B cell (primary cell): Measurements from ENCODE around the gene LRRC49. TPM values are rescaled to one million over a fixed set of nuclear protein-coding genes. Genes with fewer than 3 reads are reported as not detected.

Experiments
- ATAC-seq: fragments of 200-7000 bp; cut with Tn5 transposase; one replicate; pipeline ENCODE4 v1.10.0; 2021; ENCODE audit warnings: low read depth, mild to moderate bottlenecking, moderate number of reproducible peaks, moderate library complexity
- CTCF ChIA-PET: fragments of 350-600 bp; sonication (Branson Sonifier 250); formaldehyde crosslinking; loops from one replicate; lab custom pipeline; 2021; ENCODE audit warnings: antibody characterized with exemption, inconsistent platforms; lab: Charles Lee
- POLR2A ChIA-PET: fragments of 350-600 bp; sonication (Branson Sonifier 250); formaldehyde crosslinking; loops from one replicate; lab custom pipeline; 2021; ENCODE audit warnings: antibody characterized with exemption; lab: Charles Lee
- DNase-seq: peaks from one replicate; pipeline ENCODE4 v3.0.0; 2013
- H2AFZ ChIP-seq: 2 replicates; pipeline ENCODE4 v1.6.1; 2012; ENCODE audit warnings: mild to moderate bottlenecking, low read depth, low read length; ENCODE audit not compliant: insufficient read depth, poor library complexity, severe bottlenecking
- H3K27ac ChIP-seq, 2 donors: 1 replicate in 1 of 2; 2 replicates in 1 of 2; pipeline ENCODE4 v1.5.1; 2012 to 2013; ENCODE audit warnings: low read length in 2 of 2, mild to moderate bottlenecking in 2 of 2, moderate library complexity in 1 of 2
- H3K27me3 ChIP-seq, 4 experiments: fragments of 200-600 bp in 1 of 4; sonication (generic) in 1 of 4; replicated peaks in 1 of 4; 1 replicate in 2 of 4; 2 replicates in 2 of 4; pipeline versions ENCODE4 v1.6.1 to v1.7.0; 2013 to 2016; ENCODE audit warnings: low read length in 3 of 4, mild to moderate bottlenecking in 2 of 4, mixed read lengths in 1 of 4, moderate library complexity in 1 of 4; ENCODE audit not compliant: insufficient read depth in 4 of 4, control insufficient read depth in 3 of 4; ENCODE audit errors: control extremely low read depth in 1 of 4
- H3K36me3 ChIP-seq, 2 experiments: replicated peaks in 1 of 2; 1 replicate in 1 of 2; 2 replicates in 1 of 2; pipeline versions ENCODE4 v1.6.1 to v1.7.1; 2013; ENCODE audit warnings: low read length in 1 of 2; ENCODE audit not compliant: insufficient read depth in 2 of 2, control insufficient read depth in 1 of 2; ENCODE audit errors: control extremely low read depth in 1 of 2, extremely low read depth in 1 of 2
- H3K4me1 ChIP-seq, 2 donors: fragments of 200-600 bp in 1 of 2; sonication (generic) in 1 of 2; 1 replicate in 1 of 2; 2 replicates in 1 of 2; pipeline versions ENCODE4 v1.5.1 to v1.6.1; 2013 to 2017; ENCODE audit warnings: low read length in 2 of 2; ENCODE audit not compliant: control insufficient read depth in 2 of 2, insufficient read depth in 2 of 2
- H3K4me2 ChIP-seq: replicated peaks from 2 replicates; pipeline ENCODE3; 2012; ENCODE audit warnings: mild to moderate bottlenecking, low read depth, low read length; ENCODE audit not compliant: poor library complexity, severe bottlenecking
- H3K4me3 ChIP-seq, 5 experiments: fragments of 200-600 bp in 1 of 5; sonication (generic) in 1 of 5; 1 replicate in 3 of 5; 2 replicates in 2 of 5; pipeline versions ENCODE4 v1.5.1 to v1.7.0; 2011 to 2016; ENCODE audit warnings: low read length in 4 of 5, mild to moderate bottlenecking in 4 of 5, low read depth in 2 of 5, control low read depth in 1 of 5, moderate library complexity in 1 of 5; ENCODE audit not compliant: insufficient read depth in 1 of 5; ENCODE audit errors: control extremely low read depth in 1 of 5, extremely low read depth in 1 of 5
- H3K79me2 ChIP-seq: fragments of 200-600 bp; sonication (generic); one replicate; pipeline ENCODE4 v1.6.0; 2016; ENCODE audit warnings: low read length; ENCODE audit not compliant: control insufficient read depth, insufficient read depth
- H3K9ac ChIP-seq: fragments of 200-600 bp; sonication (generic); 2 replicates; pipeline ENCODE4 v1.6.1; 2017; ENCODE audit warnings: mild to moderate bottlenecking, low read length, moderate library complexity
- H3K9me3 ChIP-seq, 3 donors: one replicate each; pipeline versions ENCODE4 v1.6.1 to v1.7.1; 2013; ENCODE audit warnings: low read length in 2 of 3; ENCODE audit not compliant: control insufficient read depth in 2 of 3, insufficient read depth in 1 of 3; ENCODE audit errors: control extremely low read depth in 1 of 3
- H4K20me1 ChIP-seq: 2 replicates; pipeline ENCODE4 v1.6.0; 2012; ENCODE audit warnings: mild to moderate bottlenecking, low read length; ENCODE audit not compliant: insufficient read depth, control insufficient read depth, poor library complexity, severe bottlenecking
- H3K27ac Mint-ChIP-seq: one replicate; pipeline ENCODE4 v1.8.0; 2021; ENCODE audit warnings: mixed read lengths
- H3K27me3 Mint-ChIP-seq: one replicate; pipeline ENCODE4 v1.8.0; 2021; ENCODE audit warnings: mixed read lengths
- H3K4me1 Mint-ChIP-seq: one replicate; pipeline ENCODE4 v1.8.0; 2021; ENCODE audit warnings: mixed read lengths
- H3K4me3 Mint-ChIP-seq: one replicate; pipeline ENCODE4 v1.8.0; 2021; ENCODE audit warnings: mixed read lengths
- H3K9me3 Mint-ChIP-seq: one replicate; pipeline ENCODE4 v1.8.0; 2022; ENCODE audit warnings: mixed read lengths; ENCODE audit not compliant: insufficient read depth
- EZH2 ChIP-seq: IDR thresholded peaks from 2 replicates; pipeline ENCODE4 v1.6.1; 2012; ENCODE audit warnings: borderline replicate concordance, low read depth, mild to moderate bottlenecking, moderate library complexity, low read length; ENCODE audit not compliant: insufficient read depth, poor library complexity, severe bottlenecking
- WGBS: methylation state at CpG from one replicate; pipeline ENCODE4 v1.1.5; 2013; ENCODE audit warnings: missing lambda C conversion rate; ENCODE audit not compliant: insufficient coverage; 5-methylcytosine and 5-hydroxymethylcytosine counted together
- intact Hi-C: fragments of 100-400 bp; cut with micrococcal nuclease; formaldehyde crosslinking; loops from one replicate; pipeline ENCODE4 v1.10.0; 2022
- polyA plus RNA-seq: library from polyadenylated mRNA; depleted of rRNA; stranded (reverse); fragments of >200 nt; gene quantifications from 2 replicates; pipeline ENCODE4 v1.2.3, GENCODE V29; 2012
- total RNA-seq, 2 donors: library from RNA; stranded (reverse); fragments of 120-200 nt in 1 of 2; gene quantifications; 1 replicate in 1 of 2; 2 replicates in 1 of 2; pipeline versions ENCODE4 v1.2.3 to v1.2.4, GENCODE V29; 2013 to 2022
- TF ChIP-seq, protein P1 (sequence below): fragments of 200-600 bp; IDR thresholded peaks from one replicate; pipeline ENCODE4 v1.8.0; 2022; ENCODE audit warnings: antibody characterized with exemption, mild to moderate bottlenecking

LRRC49 gene
- total and polyA plus RNA-seq, 2 donors (not counting 1 experiment from before 2014, with no cell fraction given) = 0.22 to 1.4 TPM

DNA sequence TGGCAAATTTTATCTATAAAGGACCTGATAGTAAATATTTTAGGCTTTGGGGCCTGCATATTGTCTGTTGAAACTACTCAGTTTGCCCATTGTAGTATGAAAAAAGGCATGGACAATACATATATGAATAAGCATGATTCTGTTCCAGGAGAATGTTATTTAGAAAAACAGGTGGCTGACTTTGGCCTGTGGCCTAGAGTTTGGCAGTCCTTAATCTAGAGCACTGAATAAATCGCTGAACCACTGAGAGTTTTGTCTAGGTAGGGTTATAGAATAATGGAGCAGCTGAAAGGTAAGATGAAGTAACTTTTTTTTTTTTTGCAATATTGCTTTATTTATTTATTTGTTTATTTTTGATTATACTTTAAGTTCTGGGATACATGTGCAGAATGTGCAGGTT, 75.0 kb downstream of the LRRC49 start:
- ATAC-seq (no peak), DNase-seq (no peak)
- Mint-ChIP-seq H3K4me1 (no peaks in the 10 kb centered on the region), H3K27me3 (no peaks in the 10 kb centered on the region), H3K4me3 (no peak overlapping the region), H3K9me3 (no peaks in the 10 kb centered on the region), H3K27ac (no peak overlapping the region)
- no peaks in the 10 kb centered on the region for H3K4me1 ChIP-seq
- no peak overlapping the region for H3K9ac ChIP-seq
- H3K79me2 ChIP-seq = no peaks in the 10 kb centered on the region
- no peak overlapping the region for H3K4me2 ChIP-seq
- H3K27me3 ChIP-seq = no peaks in the 10 kb centered on the region
- H3K36me3 ChIP-seq = no peaks in the 10 kb centered on the region
- 100% methylated on average over 1 of the region's 1 CpG for WGBS
- no peaks in the 10 kb centered on the region for H4K20me1 ChIP-seq
- no peaks in the 10 kb centered on the region for H3K9me3 ChIP-seq
- POLR2A ChIA-PET = no interaction called here
- H3K4me3 ChIP-seq = no peak overlapping the region
- CTCF ChIA-PET = no interaction called here
- H2AFZ ChIP-seq = no peak overlapping the region
- no peak for TF ChIP-seq EZH2
- TF ChIP-seq, protein P1, sequence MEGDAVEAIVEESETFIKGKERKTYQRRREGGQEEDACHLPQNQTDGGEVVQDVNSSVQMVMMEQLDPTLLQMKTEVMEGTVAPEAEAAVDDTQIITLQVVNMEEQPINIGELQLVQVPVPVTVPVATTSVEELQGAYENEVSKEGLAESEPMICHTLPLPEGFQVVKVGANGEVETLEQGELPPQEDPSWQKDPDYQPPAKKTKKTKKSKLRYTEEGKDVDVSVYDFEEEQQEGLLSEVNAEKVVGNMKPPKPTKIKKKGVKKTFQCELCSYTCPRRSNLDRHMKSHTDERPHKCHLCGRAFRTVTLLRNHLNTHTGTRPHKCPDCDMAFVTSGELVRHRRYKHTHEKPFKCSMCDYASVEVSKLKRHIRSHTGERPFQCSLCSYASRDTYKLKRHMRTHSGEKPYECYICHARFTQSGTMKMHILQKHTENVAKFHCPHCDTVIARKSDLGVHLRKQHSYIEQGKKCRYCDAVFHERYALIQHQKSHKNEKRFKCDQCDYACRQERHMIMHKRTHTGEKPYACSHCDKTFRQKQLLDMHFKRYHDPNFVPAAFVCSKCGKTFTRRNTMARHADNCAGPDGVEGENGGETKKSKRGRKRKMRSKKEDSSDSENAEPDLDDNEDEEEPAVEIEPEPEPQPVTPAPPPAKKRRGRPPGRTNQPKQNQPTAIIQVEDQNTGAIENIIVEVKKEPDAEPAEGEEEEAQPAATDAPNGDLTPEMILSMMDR = no peak
- intact Hi-C loops = no loop called here
- no peak overlapping the region for H3K27ac ChIP-seq

DNA sequence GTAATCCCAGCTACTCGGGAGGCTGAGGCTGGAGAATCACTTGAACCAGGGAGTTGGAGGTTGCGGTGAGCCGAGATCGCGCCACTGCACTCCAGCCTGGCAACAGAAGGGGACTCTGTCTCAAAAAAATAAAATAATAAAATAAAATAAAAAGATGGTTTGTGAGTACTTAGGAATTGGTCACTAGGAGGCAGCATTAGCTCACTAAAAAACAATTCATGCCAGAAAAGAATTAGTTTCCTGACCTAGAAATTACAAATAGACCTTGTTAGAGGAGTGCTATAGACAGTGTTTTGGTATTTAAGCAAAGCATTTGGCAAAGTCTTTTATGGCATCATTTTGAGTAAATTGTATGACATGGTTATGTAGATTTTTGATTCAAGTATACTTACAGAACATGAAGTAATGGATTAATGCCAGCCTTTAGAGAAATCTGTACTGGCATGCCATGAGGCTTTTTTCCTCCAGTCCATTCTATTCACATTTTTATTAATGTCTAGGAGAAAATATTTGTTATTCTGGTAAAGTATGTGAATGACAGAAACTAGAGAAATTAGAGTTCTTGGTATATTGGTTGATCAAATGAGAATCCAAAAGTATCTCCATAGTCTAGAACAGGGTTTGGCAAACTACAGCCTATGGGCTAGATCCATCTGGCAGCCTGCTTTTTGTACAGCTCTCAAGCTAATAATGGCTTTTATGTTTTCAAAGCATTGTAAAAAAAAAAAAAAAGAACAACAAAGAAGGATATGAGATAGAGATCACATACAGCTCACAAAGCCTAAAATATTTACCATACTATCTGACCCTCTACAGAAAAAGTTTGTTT, 81.6 kb downstream of the LRRC49 start:
- ATAC-seq (no peak), DNase-seq (no peak)
- TF ChIP-seq, protein P1 = no peak
- no peak for TF ChIP-seq EZH2
- Mint-ChIP-seq H3K27ac (no peak overlapping the region), H3K9me3 (no peaks in the 10 kb centered on the region), H3K4me1 (no peaks in the 10 kb centered on the region), H3K27me3 (peaks cover 7% of the 10 kb centered on the region), H3K4me3 (no peak overlapping the region)
- no peak overlapping the region for H3K4me3 ChIP-seq
- H2AFZ ChIP-seq = no peak overlapping the region
- ChIA-PET POLR2A (no interaction called here), CTCF (no interaction called here)
- no peak overlapping the region for H3K9ac ChIP-seq
- H3K79me2 ChIP-seq = no peaks in the 10 kb centered on the region
- 100% methylated on average over 1 of the region's 5 CpGs for WGBS
- no peak overlapping the region for H3K27ac ChIP-seq
- intact Hi-C loops = no loop called here
- peaks cover 0 to 1% (median 0%) of the 10 kb centered on the region in 3 donors for H3K9me3 ChIP-seq
- H3K36me3 ChIP-seq = no peaks in the 10 kb centered on the region
- H4K20me1 ChIP-seq = no peaks in the 10 kb centered on the region
- H3K4me1 ChIP-seq = no peaks in the 10 kb centered on the region
- H3K4me2 ChIP-seq = no peak overlapping the region
- no peaks in the 10 kb centered on the region for H3K27me3 ChIP-seq
